Thyroid gland (tissue), 4 donors: Measurements from ENCODE around the gene GSN. TPM values are rescaled to one million over a fixed set of nuclear protein-coding genes. Genes with fewer than 3 reads are reported as not detected.

Experiments used
- DNase-seq, 2 donors: peaks; one replicate each; pipeline ENCODE4 v3.0.0-alpha.2; 2019
- H3K27ac ChIP-seq, 3 donors: fragments of 200-600 bp; sonication (generic); 1 replicate in 2 of 3; 2 replicates in 1 of 3; pipeline ENCODE4 v1.5.1; 2016 to 2019; ENCODE audit warnings: mild to moderate bottlenecking in 1 of 3, moderate library complexity in 1 of 3
- H3K27me3 ChIP-seq: fragments of 200-600 bp; sonication (generic); one replicate; pipeline ENCODE4 v1.5.1; 2019
- H3K36me3 ChIP-seq, 2 donors: fragments of 200-600 bp; sonication (generic); one replicate each; pipeline ENCODE4 v1.5.1; 2016 to 2019
- H3K4me1 ChIP-seq, 2 donors: fragments of 200-600 bp; sonication (generic); one replicate each; pipeline ENCODE4 v1.5.1; 2017 to 2019
- H3K4me3 ChIP-seq, 3 donors: fragments of 200-600 bp; sonication (generic); replicated peaks in 1 of 3; 1 replicate in 2 of 3; 2 replicates in 1 of 3; pipeline ENCODE4 v1.5.1; 2016; ENCODE audit warnings: mild to moderate bottlenecking in 1 of 3
- H3K9me3 ChIP-seq: fragments of 200-600 bp; sonication (generic); one replicate; pipeline ENCODE4 v1.5.1; 2017
- CTCF ChIP-seq, 6 experiments: fragments of 200-600 bp in 3 of 6; fragments of 450-650 bp in 3 of 6; sonication (generic) in 3 of 6; IDR thresholded peaks; one replicate each; pipeline ENCODE4 v1.5.1; 2016 to 2019; ENCODE audit warnings: antibody characterized with exemption in 6 of 6, mild to moderate bottlenecking in 2 of 6, inconsistent platforms in 1 of 6, moderate library complexity in 1 of 6
- POLR2A ChIP-seq, 2 donors: fragments of 450-650 bp; IDR thresholded peaks; one replicate each; pipeline ENCODE4 v1.6.1; 2017; ENCODE audit warnings: antibody characterized with exemption in 2 of 2, mild to moderate bottlenecking in 2 of 2, moderate library complexity in 1 of 2
- WGBS, 2 donors: methylation state at CpG; one replicate each; pipeline ENCODE4 v1.1.5; 2017; 5-methylcytosine and 5-hydroxymethylcytosine counted together
- intact Hi-C: fragments of 100-400 bp; cut with DNase I; formaldehyde crosslinking; loops from one replicate; pipeline ENCODE4 v1.15.1; 2023
- total RNA-seq, 4 donors: library from RNA; depleted of rRNA; stranded (reverse); fragments of >200 nt; gene quantifications; one replicate each; pipeline ENCODE4 v1.2.3, GENCODE V29; 2016

The GSN gene
- total RNA-seq, 4 donors from 2014 or later: 1,151 to 1,624 (median 1,443) TPM

- TF ChIP-seq POLR2A (IDR thresholded peaks at IDR 0.05): no peak
- TF ChIP-seq CTCF (IDR thresholded peaks at IDR 0.05): no peak
- H3K36me3 ChIP-seq: no peaks in the 10 kb centered on the region
- intact Hi-C loops: no loop called here
- 47 to 55% methylated on average over 11 of the region's 11 CpGs for WGBS, 2 donors
- no peaks in the 10 kb centered on the region for H3K9me3 ChIP-seq
- no peaks in the 10 kb centered on the region for H3K27me3 ChIP-seq
- peak; percentile 63 for DNase-seq
- no peak overlapping the region for H3K4me3 ChIP-seq
- peak overlapping the region; percentile 84 to 95 (median 93) for H3K27ac ChIP-seq
- peaks cover 88 to 100% of the 10 kb centered on the region in 2 donors for H3K4me1 ChIP-seq
Measured at GRCh38 chr9:121283856-121284732, 16.1 kb downstream of the GSN start.

- Histone ChIP-seq H3K4me3 (no peak overlapping the region), H3K27ac (peak overlapping the region; percentile 84 to 95 (median 93)), H3K36me3 (no peaks in the 10 kb centered on the region), H3K4me1 (peaks cover 94 to 100% of the 10 kb centered on the region in 2 donors), H3K9me3 (no peaks in the 10 kb centered on the region), H3K27me3 (no peaks in the 10 kb centered on the region)
- 90 to 95% methylated on average over 9 of the region's 9 CpGs for WGBS, 2 donors
- no peak for TF ChIP-seq POLR2A (IDR thresholded peaks at IDR 0.05)
- TF ChIP-seq CTCF (IDR thresholded peaks at IDR 0.05): no peak
- intact Hi-C loops: no loop called here
- DNase-seq: no peak
Measured at GRCh38 chr9:121284733-121285451, 16.9 kb downstream of the GSN start.

GRCh38 chr9:121285835-121286687, 18.1 kb downstream of the GSN start:
- no peaks in the 10 kb centered on the region for H3K27me3 ChIP-seq
- H3K4me1 ChIP-seq: peaks cover 84 to 92% of the 10 kb centered on the region in 2 donors
- intact Hi-C loops: no loop called here
- H3K27ac ChIP-seq: peak overlapping the region; percentile 84 to 95 (median 93)
- TF ChIP-seq CTCF (IDR thresholded peaks at IDR 0.05): no peak
- TF ChIP-seq POLR2A (IDR thresholded peaks at IDR 0.05): peak in 1 of 2 donors; percentile 55
- 26 to 48% methylated on average over 13 to 16 of the region's 18 CpGs for WGBS, 2 donors
- no peaks in the 10 kb centered on the region for H3K36me3 ChIP-seq
- no peaks in the 10 kb centered on the region for H3K9me3 ChIP-seq
- H3K4me3 ChIP-seq: no peak overlapping the region
- peak; percentile 62 to 66 for DNase-seq

- Histone ChIP-seq H3K4me1 (peaks cover 78 to 86% of the 10 kb centered on the region in 2 donors), H3K4me3 (no peak overlapping the region), H3K27ac (peak overlapping the region; percentile 84 to 95 (median 93)), H3K27me3 (no peaks in the 10 kb centered on the region), H3K9me3 (no peaks in the 10 kb centered on the region), H3K36me3 (no peaks in the 10 kb centered on the region)
- WGBS, 2 donors: 52 to 70% methylated on average over 2 of the region's 2 CpGs
- intact Hi-C loops: no loop called here
- no peak for DNase-seq
- TF ChIP-seq POLR2A (IDR thresholded peaks at IDR 0.05) (no peak), CTCF (IDR thresholded peaks at IDR 0.05) (no peak)
Measured at GRCh38 chr9:121286688-121286972, 18.7 kb downstream of the GSN start.
